GM19463 (cell line): Measurements from ENCODE around the gene KLF8.

Experiments
- ATAC-seq: cut with Tn5 transposase; IDR thresholded peaks from one replicate; pipeline ENCODE4 v1.9.1; 2021; ENCODE audit warnings: mild to moderate bottlenecking, moderate library complexity; ENCODE audit not compliant: unreplicated experiment

KLF8 gene

DNA sequence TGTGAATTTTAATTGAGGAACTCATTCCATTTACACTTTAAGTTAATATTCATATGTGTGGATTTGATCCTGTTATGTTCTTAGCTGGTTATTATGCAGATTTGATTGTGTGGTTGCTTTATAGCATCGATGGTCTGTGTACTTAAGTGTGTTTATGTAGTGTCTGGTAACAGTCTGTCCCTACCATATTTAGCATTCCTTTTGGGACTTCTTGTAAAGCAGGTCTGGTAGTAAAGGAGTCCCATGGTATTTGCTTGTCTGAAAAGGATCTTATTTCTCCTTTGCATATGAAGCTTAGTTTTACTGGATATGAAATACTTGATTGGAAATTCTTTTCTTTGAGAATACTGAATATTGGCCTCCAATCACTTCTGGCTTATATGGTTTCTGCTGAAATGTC lies 76.6 kb downstream of the KLF8 start:
- no peak for ATAC-seq

- ATAC-seq, result no peak
Measured at GRCh38 chrX:56309881-56310280, 77.7 kb downstream of the KLF8 start.

- no peak for ATAC-seq
Measured at GRCh38 chrX:56310581-56310980, 78.4 kb downstream of the KLF8 start.

- ATAC-seq, result no peak
Measured at GRCh38 chrX:56313308-56313707, 81.2 kb downstream of the KLF8 start.

GRCh38 chrX:56314334-56314733 lies 82.2 kb downstream of the KLF8 start:
- no peak for ATAC-seq

GRCh38 chrX:56318076-56318475 lies 85.9 kb downstream of the KLF8 start:
- no peak for ATAC-seq

DNA sequence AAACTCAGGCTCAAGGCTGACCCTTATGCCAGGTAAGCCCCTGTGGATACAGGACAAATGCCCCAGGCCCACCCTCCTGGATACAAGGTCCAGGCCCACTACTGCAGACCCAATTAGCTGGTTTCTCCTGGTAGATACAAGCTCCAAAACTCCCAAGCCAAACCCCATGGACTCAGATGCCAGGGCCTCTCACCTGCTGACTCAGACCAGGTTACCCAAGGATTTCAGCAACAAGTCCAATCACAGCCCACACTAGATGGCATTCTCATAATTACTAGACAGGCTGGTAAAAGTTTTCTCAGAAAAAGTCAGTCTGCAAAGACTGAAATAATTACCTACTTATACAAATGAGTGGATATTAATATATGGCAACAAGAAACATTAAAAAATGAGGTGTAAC lies 87.0 kb downstream of the KLF8 start:
- no peak for ATAC-seq
